HEK293 (cell line): ENCODE results near the gene SLC38A7.
A peak's percentile ranks its signal among the peaks of the same experiment; 100 is the strongest.

Experiments used
- CTCF ChIA-PET: fragments of 350-600 bp; formaldehyde crosslinking; extraction: SDS; loops from one replicate; lab custom pipeline; 2021; ENCODE audit warnings: antibody characterized with exemption; lab: Yijun Ruan, JAX
- POLR2A ChIA-PET: fragments of 300-600 bp; formaldehyde crosslinking; extraction: SDS; loops from one replicate; lab custom pipeline; 2020; ENCODE audit warnings: antibody characterized with exemption, inconsistent platforms; lab: Yijun Ruan, JAX
- H3K27ac ChIP-seq: fragments of 200-500 bp; sonication (Bioruptor generic); 2 replicates; pipeline ENCODE4 v1.5.1; 2014; ENCODE audit warnings: low read depth, low read length, control low read depth, inconsistent platforms; ENCODE audit errors: extremely low read depth
- H3K36me3 ChIP-seq, 2 experiments: fragments of 200-500 bp in 1 of 2; sonication (Bioruptor generic) in 1 of 2; 1 replicate in 1 of 2; 2 replicates in 1 of 2; pipeline ENCODE4 v1.5.1; 2014 to 2017; ENCODE audit warnings: inconsistent platforms in 2 of 2, low read length in 2 of 2; ENCODE audit not compliant: control insufficient read depth in 2 of 2, insufficient read depth in 1 of 2
- H3K4me1 ChIP-seq: fragments of 200-500 bp; sonication (Bioruptor generic); 2 replicates; pipeline ENCODE4 v1.5.1; 2014; ENCODE audit warnings: mild to moderate bottlenecking, low read length, inconsistent platforms; ENCODE audit not compliant: control insufficient read depth, insufficient read depth
- H3K4me3 ChIP-seq: 2 replicates; pipeline ENCODE4 v1.5.1; 2011; ENCODE audit warnings: low read depth, mild to moderate bottlenecking, control low read depth, low read length, moderate library complexity
- H3K9me3 ChIP-seq: fragments of 200-500 bp; sonication (Bioruptor generic); 2 replicates; pipeline ENCODE4 v1.5.1; 2014; ENCODE audit warnings: low read depth, low read length, inconsistent platforms; ENCODE audit not compliant: control insufficient read depth, insufficient read depth
- INSM2 ChIP-seq: fragments of 450-650 bp; formaldehyde crosslinking; IDR thresholded peaks from 2 replicates; pipeline ENCODE4 v1.5.1; 2016; ENCODE audit warnings: missing biosample characterization, missing genetic modification characterization
- KLF17 ChIP-seq: fragments of 450-650 bp; formaldehyde crosslinking; IDR thresholded peaks from 2 replicates; pipeline ENCODE4 v1.5.1; 2016; ENCODE audit warnings: missing biosample characterization, missing genetic modification characterization
- REST ChIP-seq: fragments of 450-650 bp; formaldehyde crosslinking; IDR thresholded peaks from 2 replicates; pipeline ENCODE4 v1.5.1; 2016; ENCODE audit warnings: missing biosample characterization, missing genetic modification characterization
- YY2 ChIP-seq: fragments of 450-650 bp; formaldehyde crosslinking; IDR thresholded peaks from 2 replicates; pipeline ENCODE4 v1.5.1; 2016; ENCODE audit warnings: missing biosample characterization, missing genetic modification characterization
- ZBTB17 ChIP-seq: fragments of 450-650 bp; formaldehyde crosslinking; IDR thresholded peaks from 2 replicates; pipeline ENCODE4 v1.5.1; 2016; ENCODE audit warnings: missing biosample characterization, missing genetic modification characterization
- ZBTB8A ChIP-seq: fragments of 450-650 bp; formaldehyde crosslinking; IDR thresholded peaks from 2 replicates; pipeline ENCODE4 v1.5.1; 2016; ENCODE audit warnings: missing biosample characterization, missing genetic modification characterization
- ZNF112 ChIP-seq: fragments of 450-650 bp; formaldehyde crosslinking; IDR thresholded peaks from 2 replicates; pipeline ENCODE4 v1.5.0; 2017; ENCODE audit warnings: missing biosample characterization, missing genetic modification characterization
- ZNF184 ChIP-seq: fragments of 450-650 bp; IDR thresholded peaks from 2 replicates; pipeline ENCODE4 v1.5.1; 2018; ENCODE audit warnings: missing biosample characterization, mild to moderate bottlenecking, missing genetic modification characterization
- ZNF211 ChIP-seq: fragments of 450-650 bp; formaldehyde crosslinking; IDR thresholded peaks from 2 replicates; pipeline ENCODE4 v1.5.1; 2016; ENCODE audit warnings: low read depth, missing biosample characterization, missing genetic modification characterization
- ZNF239 ChIP-seq: fragments of 450-650 bp; formaldehyde crosslinking; IDR thresholded peaks from 2 replicates; pipeline ENCODE4 v1.5.1; 2016; ENCODE audit warnings: missing biosample characterization, missing genetic modification characterization
- ZNF449 ChIP-seq: fragments of 450-650 bp; formaldehyde crosslinking; IDR thresholded peaks from 2 replicates; pipeline ENCODE4 v1.5.1; 2017; ENCODE audit warnings: missing biosample characterization, mild to moderate bottlenecking, missing genetic modification characterization, moderate library complexity
- ZNF692 ChIP-seq: fragments of 450-650 bp; formaldehyde crosslinking; IDR thresholded peaks from 2 replicates; pipeline ENCODE4 v1.5.1; 2016; ENCODE audit warnings: missing biosample characterization, missing genetic modification characterization
- ZNF830 ChIP-seq: fragments of 450-650 bp; IDR thresholded peaks from 2 replicates; pipeline ENCODE4 v1.5.0; 2018; ENCODE audit warnings: missing biosample characterization, missing genetic modification characterization, low read depth, mild to moderate bottlenecking, moderate library complexity
- ZSCAN16 ChIP-seq: fragments of 450-650 bp; formaldehyde crosslinking; IDR thresholded peaks from 2 replicates; pipeline ENCODE4 v1.5.1; 2016; ENCODE audit warnings: missing biosample characterization, missing genetic modification characterization

Gene SLC38A7

GRCh38 chr16:58727028-58727781 lies 42.6 kb upstream of the SLC38A7 start:
- H3K4me3 ChIP-seq, result no peak overlapping the region
- ChIA-PET POLR2A (no interaction called here), CTCF (no interaction called here)

GRCh38 chr16:58723109-58723508 lies 38.5 kb upstream of the SLC38A7 start:
- POLR2A ChIA-PET, result interaction anchor here (0.6 kb wide), 1 partner anchor 175 kb away, joined by 5 read pairs; no protein-coding TSS in a partner anchor
- peaks cover 37 to 62% of the 10 kb centered on the region in 2 experiments for H3K36me3 ChIP-seq
- no peak for TF ChIP-seq ZBTB8A (tag by site-specific recombination)
- TF ChIP-seq REST (tag by site-specific recombination), result no peak
- no peak for TF ChIP-seq ZNF239 (tag by site-specific recombination)
- no peak for TF ChIP-seq ZNF112
- TF ChIP-seq ZNF830 (tag by site-specific recombination), result no peak

More at GRCh38 chr16:58727028-58727781, 42.6 kb upstream of the SLC38A7 start:
- no peak for TF ChIP-seq ZNF184
- peak; percentile 81 for TF ChIP-seq ZNF449 (tag by site-specific recombination)
- TF ChIP-seq ZNF692 (tag by site-specific recombination), result no peak
- TF ChIP-seq ZSCAN16, result no peak
- TF ChIP-seq ZNF211 (tag by site-specific recombination), result no peak
- TF ChIP-seq YY2 (tag by site-specific recombination), result no peak
- TF ChIP-seq KLF17 (tag by site-specific recombination), result no peak
- no peak for TF ChIP-seq ZBTB17 (tag by site-specific recombination)
- Histone ChIP-seq H3K36me3 (peaks cover 8 to 53% of the 10 kb centered on the region in 2 experiments; a peak in 2 of 3 replicates), H3K9me3 (no peaks in the 10 kb centered on the region), H3K4me1 (peaks cover 4% of the 10 kb centered on the region; the same call in 1 of the 2 replicates), H3K27ac (no peak overlapping the region)

GRCh38 chr16:58717994-58718393 lies 33.4 kb upstream of the SLC38A7 start:
- no peaks in the 10 kb centered on the region for H3K9me3 ChIP-seq

More at GRCh38 chr16:58723109-58723508, 38.5 kb upstream of the SLC38A7 start:
- H3K27ac ChIP-seq, result no peak overlapping the region
- no peak overlapping the region for H3K4me3 ChIP-seq
- no peaks in the 10 kb centered on the region for H3K4me1 ChIP-seq
- CTCF ChIA-PET, result no interaction called here
- no peaks in the 10 kb centered on the region for H3K9me3 ChIP-seq

More at GRCh38 chr16:58717994-58718393, 33.4 kb upstream of the SLC38A7 start:
- TF ChIP-seq INSM2, result no peak
- ChIA-PET CTCF (no interaction called here), POLR2A (no interaction called here)
- H3K4me1 ChIP-seq, result no peaks in the 10 kb centered on the region
- peaks cover 71 to 97% of the 10 kb centered on the region in 2 experiments for H3K36me3 ChIP-seq
- no peak overlapping the region for H3K4me3 ChIP-seq
- no peak overlapping the region for H3K27ac ChIP-seq
